MCF 10A (cell line): Measurements from ENCODE around the gene PTPRE. TPM values are rescaled to one million over a fixed set of nuclear protein-coding genes. Genes with fewer than 3 reads are reported as not detected.

Experiments used
- BruUV-seq: library from RNA; stranded (reverse); fragments of 400-500 nt; replicated peaks from 2 replicates; lab custom pipeline; 2021; lab: Mats Ljungman, UMichigan
- CTCF ChIA-PET: fragments of 300-600 bp; sonication (Branson Sonifier 250); formaldehyde crosslinking; extraction: SDS; loops from one replicate; lab custom pipeline; 2021; ENCODE audit warnings: antibody characterized with exemption, inconsistent platforms; lab: Yijun Ruan, JAX
- POLR2A ChIA-PET: fragments of 300-600, 350-650 bp; sonication (Branson Sonifier 250); formaldehyde crosslinking; extraction: SDS; loops from one replicate; lab custom pipeline; 2020; ENCODE audit warnings: antibody characterized with exemption, inconsistent platforms; lab: Yijun Ruan, JAX
- DNase-seq: peaks from one replicate; pipeline ENCODE4 v3.0.0-alpha.2; 2018; ENCODE audit not compliant: unreplicated experiment
- H3K27ac Mint-ChIP-seq: one replicate; pipeline ENCODE4 v1.8.0; 2022; ENCODE audit warnings: mild to moderate bottlenecking, low read depth, mixed read lengths; ENCODE audit not compliant: unreplicated experiment
- H3K27me3 Mint-ChIP-seq: one replicate; pipeline ENCODE4 v1.8.0; 2022; ENCODE audit warnings: mixed read lengths; ENCODE audit not compliant: insufficient read depth, unreplicated experiment
- H3K36me3 Mint-ChIP-seq: one replicate; pipeline ENCODE4 v1.8.0; 2022; ENCODE audit warnings: mild to moderate bottlenecking, moderate library complexity, mixed read lengths; ENCODE audit not compliant: insufficient read depth, unreplicated experiment
- H3K4me1 Mint-ChIP-seq: one replicate; pipeline ENCODE4 v1.8.0; 2022; ENCODE audit warnings: mixed read lengths; ENCODE audit not compliant: insufficient read depth, unreplicated experiment
- H3K4me3 Mint-ChIP-seq: one replicate; pipeline ENCODE4 v1.8.0; 2022; ENCODE audit warnings: mild to moderate bottlenecking, moderate library complexity, mixed read lengths; ENCODE audit not compliant: unreplicated experiment
- H3K9me3 Mint-ChIP-seq: one replicate; pipeline ENCODE4 v1.8.0; 2022; ENCODE audit warnings: mixed read lengths; ENCODE audit not compliant: unreplicated experiment
- CTCF ChIP-seq: fragments of 200-600 bp; IDR thresholded peaks from one replicate; pipeline ENCODE4 v1.8.0; 2022; ENCODE audit warnings: antibody characterized with exemption, mild to moderate bottlenecking; ENCODE audit not compliant: unreplicated experiment
- intact Hi-C: fragments of 100-400 bp; cut with micrococcal nuclease; formaldehyde crosslinking; loops from 2 replicates; pipeline ENCODE4 v1.14.1; 2022
- total RNA-seq: library from RNA; stranded (reverse); gene quantifications from 2 replicates; pipeline ENCODE4 v1.2.3, GENCODE V29; 2022

PTPRE gene
- total RNA-seq, 1 experiment from 2014 or later, result 34.6 TPM

DNA sequence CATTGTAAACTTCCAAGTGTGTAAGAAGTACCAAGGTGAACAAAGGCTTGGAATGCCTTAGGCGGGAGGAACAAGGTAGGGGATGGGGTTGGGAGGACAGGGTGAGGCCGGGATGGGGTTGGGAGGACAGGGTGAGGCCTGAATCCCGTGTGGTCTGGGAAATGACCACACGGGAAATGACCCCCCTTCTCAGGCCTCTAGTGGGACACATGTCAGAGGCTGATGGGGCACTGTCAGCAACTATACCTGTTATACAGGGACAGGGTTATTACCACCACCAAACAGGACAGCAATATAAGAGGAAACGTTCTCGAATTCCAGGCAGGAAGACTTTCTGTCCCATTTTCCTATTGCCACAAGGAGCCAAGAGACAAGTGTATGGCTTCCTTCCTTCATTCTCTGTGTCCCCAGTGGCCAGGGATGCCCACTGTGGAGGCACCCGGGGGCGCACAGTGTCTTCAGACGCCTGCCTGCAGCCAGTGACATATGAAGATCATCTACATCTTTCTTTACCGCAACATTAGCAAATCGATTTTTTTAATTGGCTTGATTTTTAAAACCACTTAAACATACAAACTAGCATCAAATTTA is 218.0 kb downstream of the PTPRE start:
- ChIA-PET POLR2A (interaction anchor here (0.8 to 3.1 kb wide), 11 partner anchors 8 to 77 kb away, joined by 3 to 19 read pairs (median 4); no protein-coding TSS in a partner anchor), CTCF (interaction anchor here (0.5 to 4.1 kb wide), 7 partner anchors 24 to 1950 kb away, joined by 4 to 19 read pairs (median 7); no protein-coding TSS in a partner anchor)
- Mint-ChIP-seq H3K36me3 (peaks cover 6% of the 10 kb centered on the region), H3K4me1 (peaks cover 34% of the 10 kb centered on the region), H3K4me3 (peak overlapping the region; percentile 76), H3K27me3 (no peaks in the 10 kb centered on the region), H3K27ac (peak overlapping the region; percentile 87), H3K9me3 (no peaks in the 10 kb centered on the region)
- BruUV-seq, result no TSS peak
- peak; percentile 29 for DNase-seq
- no peak for TF ChIP-seq CTCF
- intact Hi-C loops, result no loop called here

DNA sequence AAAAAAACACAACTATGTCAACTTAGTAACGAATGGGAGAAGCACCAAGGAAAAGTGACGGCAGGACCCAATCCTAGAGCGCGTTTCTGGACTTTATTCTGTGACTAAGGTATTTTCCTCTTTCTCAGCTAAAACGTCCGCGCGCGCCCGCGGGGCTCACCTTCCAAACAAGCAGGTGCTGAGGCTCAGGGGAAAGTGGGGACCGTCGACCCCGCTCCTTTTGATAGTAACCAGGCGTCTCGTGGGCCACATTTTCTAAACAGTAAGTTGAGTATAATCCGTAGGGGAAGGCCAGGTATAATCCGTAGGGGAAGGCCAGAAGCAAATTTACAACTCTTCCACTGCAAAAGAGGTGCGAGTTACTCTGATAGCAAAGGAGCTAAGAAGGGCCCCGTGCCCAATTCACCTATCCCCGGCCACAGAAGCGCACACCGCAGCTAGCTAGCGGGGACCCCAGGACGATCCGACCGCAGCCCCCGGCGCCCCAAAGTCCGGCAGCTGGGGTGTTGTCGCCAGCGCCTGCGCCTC is 218.6 kb downstream of the PTPRE start:
- intact Hi-C loops, result no loop called here
- DNase-seq, result peak; percentile 15
- POLR2A ChIA-PET, result interaction anchor here (0.6 to 1.7 kb wide), 8 partner anchors 9 to 1672 kb away, joined by 3 to 9 read pairs (median 6); no protein-coding TSS in a partner anchor
- CTCF ChIA-PET, result interaction anchor here (0.6 to 4.1 kb wide), 7 partner anchors 23 to 1370 kb away, joined by 3 to 19 read pairs (median 4); no protein-coding TSS in a partner anchor
- H3K4me3 Mint-ChIP-seq, result peak overlapping the region; percentile 76
- H3K9me3 Mint-ChIP-seq, result no peaks in the 10 kb centered on the region
- H3K36me3 Mint-ChIP-seq, result peaks cover 6% of the 10 kb centered on the region
- H3K27ac Mint-ChIP-seq, result peak overlapping the region; percentile 87
- no peaks in the 10 kb centered on the region for H3K27me3 Mint-ChIP-seq
- BruUV-seq, result TSS peak; percentile 50
- no peak for TF ChIP-seq CTCF
- peaks cover 38% of the 10 kb centered on the region for H3K4me1 Mint-ChIP-seq

DNA sequence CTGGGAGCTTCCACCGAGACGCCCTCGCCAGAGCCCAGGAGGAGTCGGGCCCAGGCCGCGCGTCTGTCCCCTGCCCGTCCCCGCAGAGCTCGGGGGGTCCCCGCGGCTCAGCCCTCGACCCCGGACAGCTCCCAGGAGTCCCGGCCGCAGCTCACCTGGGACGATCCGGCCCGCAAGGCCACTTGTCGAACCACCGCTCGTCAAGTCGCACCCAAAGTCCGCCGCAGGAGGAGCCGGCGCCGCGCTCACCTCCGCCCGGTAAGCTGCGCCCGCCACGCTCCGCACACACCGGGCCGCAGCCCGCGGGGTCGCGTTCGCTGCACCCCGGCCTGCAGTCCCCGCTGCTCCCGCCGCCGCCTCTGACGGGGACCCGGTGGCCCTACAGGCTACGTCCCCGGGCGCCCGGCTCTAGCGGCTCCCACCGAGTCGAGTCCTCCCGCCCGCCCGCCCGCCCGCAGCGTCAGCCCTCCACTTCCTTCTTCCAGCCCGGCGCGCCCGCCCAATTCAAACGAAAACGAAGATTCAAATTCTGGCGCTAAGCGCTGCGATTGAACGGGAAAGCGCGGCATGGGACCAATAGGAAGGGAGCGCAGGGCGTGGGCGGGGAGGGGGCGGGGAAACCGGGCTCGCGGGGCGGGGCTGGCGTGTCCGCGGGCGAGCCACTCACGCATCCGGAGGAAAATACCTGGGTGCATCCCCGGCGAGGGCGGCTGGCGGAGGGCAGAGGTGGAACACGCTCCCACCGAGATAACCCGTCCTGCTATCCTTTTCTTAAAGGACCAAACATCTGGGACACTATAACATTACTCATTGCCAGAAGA is 219.3 kb downstream of the PTPRE start, which contains the start of gene MKI67:
TSS of gene MKI67 (minus strand) at position 480 of the 821 bp plus-strand sequence. CDS start 756 bp downstream, outside the sequence.
- ChIA-PET CTCF (interaction anchor here (0.6 to 4.1 kb wide), 11 partner anchors 9 to 1371 kb away, joined by 3 to 19 read pairs (median 4); no protein-coding TSS in a partner anchor), POLR2A (interaction anchor here (0.6 to 1.8 kb wide), 10 partner anchors 9 to 1671 kb away, joined by 3 to 9 read pairs (median 6); no protein-coding TSS in a partner anchor)
- no peaks in the 10 kb centered on the region for H3K27me3 Mint-ChIP-seq
- peak; percentile 96 for DNase-seq
- intact Hi-C loops, result loop anchor here (1.0 kb wide), 1 partner anchor 21 kb away; no protein-coding TSS in a partner anchor
- BruUV-seq, result no TSS peak
- H3K27ac Mint-ChIP-seq, result peak within 1 kb of the TSS; percentile 87
- H3K9me3 Mint-ChIP-seq, result no peaks in the 10 kb centered on the region
- H3K4me1 Mint-ChIP-seq, result peaks cover 32% of the 10 kb centered on the region
- peak within 1 kb of the TSS; percentile 76 for H3K4me3 Mint-ChIP-seq
- peaks cover 2% of the 10 kb centered on the region for H3K36me3 Mint-ChIP-seq
- no peak for TF ChIP-seq CTCF
